Esophagus (tissue), 2 donors: ENCODE measurements around the gene UFM1. TPM values are rescaled to one million over a fixed set of nuclear protein-coding genes. Genes with fewer than 3 reads are reported as not detected.
"Not testable (repeated sequence)": the region's sequence is repeated elsewhere in the genome, so short reads cannot be mapped to it uniquely, and the experiment has no call there.

ENCODE experiments used
- H3K27ac ChIP-seq, 2 donors: one replicate each; pipeline ENCODE4 v1.5.1; 2013; ENCODE audit warnings: low read depth in 2 of 2, mild to moderate bottlenecking in 2 of 2, inconsistent platforms in 1 of 2, low read length in 1 of 2, moderate library complexity in 1 of 2
- H3K27me3 ChIP-seq, 2 donors: one replicate each; pipeline ENCODE4 v1.6.1; 2013; ENCODE audit warnings: low read length in 2 of 2, control low read depth in 1 of 2, mild to moderate bottlenecking in 1 of 2; ENCODE audit not compliant: insufficient read depth in 2 of 2, control insufficient read depth in 1 of 2
- H3K36me3 ChIP-seq, 2 donors: one replicate each; pipeline ENCODE4 v1.6.1; 2013; ENCODE audit warnings: low read length in 1 of 2; ENCODE audit not compliant: control insufficient read depth in 2 of 2, insufficient read depth in 2 of 2
- H3K4me1 ChIP-seq, 2 donors: one replicate each; pipeline ENCODE4 v1.6.1; 2013; ENCODE audit warnings: low read length in 1 of 2; ENCODE audit not compliant: control insufficient read depth in 2 of 2, insufficient read depth in 2 of 2
- H3K4me3 ChIP-seq, 2 donors: one replicate each; pipeline ENCODE4 v1.5.1; 2013; ENCODE audit warnings: low read length in 2 of 2, mild to moderate bottlenecking in 2 of 2, low read depth in 1 of 2, moderate library complexity in 1 of 2
- H3K9me3 ChIP-seq, 2 donors: one replicate each; pipeline ENCODE4 v1.6.1; 2013; ENCODE audit warnings: mild to moderate bottlenecking in 2 of 2, low read depth in 1 of 2, low read length in 1 of 2, moderate library complexity in 1 of 2; ENCODE audit not compliant: control insufficient read depth in 2 of 2, insufficient read depth in 1 of 2
- WGBS, 2 donors: extraction: QIAGEN DNeasy Blood & Tissue Kit; methylation state at CpG; one replicate each; pipeline ENCODE4 v1.1.7; 2013; 5-methylcytosine and 5-hydroxymethylcytosine counted together
- polyA plus RNA-seq, 2 donors: library from polyadenylated mRNA; stranded (reverse); fragments of 200-250 nt; gene quantifications; one replicate each; pipeline ENCODE4 v1.2.3, GENCODE V29; 2013
- donor health status: healthy with polysubstance abuse.
- donor health status: Bipolar disorder and iron deficiency.

Gene UFM1
- polyA plus RNA-seq, 2 donors, result 19.8 to 24.2 TPM

DNA sequence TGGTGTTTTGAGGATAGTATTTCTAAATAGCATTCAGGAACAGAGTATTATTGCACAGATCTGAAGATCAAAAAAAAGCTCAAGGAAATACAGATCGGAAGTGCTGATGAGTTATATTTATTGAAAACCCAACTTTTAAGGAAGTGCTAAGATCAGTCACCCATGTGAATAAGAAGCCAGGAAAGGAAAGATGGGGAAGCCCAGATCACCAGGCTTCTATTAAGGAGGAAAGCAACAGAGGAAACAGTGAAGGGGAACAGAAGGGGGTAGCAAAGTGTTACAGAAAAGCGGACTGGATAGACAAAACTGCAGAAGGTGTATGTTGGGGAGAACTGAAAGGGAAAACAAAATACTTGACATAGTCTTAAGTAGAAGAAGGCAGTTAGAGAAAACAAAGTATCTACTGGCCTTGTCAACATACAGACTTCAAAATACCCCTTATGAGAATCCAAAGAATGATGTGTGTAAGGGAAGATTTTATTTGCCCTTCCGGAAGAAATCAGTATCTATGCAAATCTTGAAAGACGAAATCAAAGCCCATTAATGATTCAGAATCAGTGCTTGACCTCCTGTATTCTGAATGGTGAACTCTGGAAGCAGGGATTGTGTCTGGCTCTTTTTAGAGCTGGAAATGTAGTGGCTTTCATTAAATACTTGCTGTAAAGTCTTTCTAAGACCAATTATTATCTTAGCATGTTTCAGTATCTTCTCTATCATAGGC, 12.1 kb downstream of the UFM1 start:
- WGBS, 2 donors, result 87 to 89% methylated on average over 4 of the region's 4 CpGs
- Histone ChIP-seq H3K27me3 (no peaks in the 10 kb centered on the region), H3K9me3 (no peaks in the 10 kb centered on the region), H3K4me3 (no peak overlapping the region), H3K36me3 (peaks cover 0 to 2% of the 10 kb centered on the region in 2 donors), H3K4me1 (no peaks in the 10 kb centered on the region), H3K27ac (no peak overlapping the region)

DNA sequence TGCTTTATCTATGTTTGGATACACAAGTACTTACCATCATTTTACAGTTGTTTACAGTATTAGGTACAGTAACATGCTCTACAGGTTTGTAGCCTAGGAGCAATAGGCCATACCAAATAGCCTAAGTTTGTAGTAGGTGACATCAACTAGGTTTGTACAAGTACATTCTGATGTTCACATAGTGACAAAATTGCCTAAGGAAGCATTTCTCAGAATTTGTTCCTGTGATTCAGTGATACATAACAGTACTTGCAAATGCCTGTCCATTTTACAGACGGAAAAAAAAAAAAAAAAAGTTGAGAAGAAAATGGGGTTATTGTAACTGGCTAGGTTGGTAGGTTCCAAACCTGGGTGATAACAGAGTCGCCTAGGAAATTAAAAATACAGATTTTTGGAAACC, 13.6 kb downstream of the UFM1 start:
- 95 to 96% methylated on average over 2 of the region's 2 CpGs for WGBS, 2 donors
- H3K4me3 ChIP-seq, result no peak overlapping the region
- peaks cover 0 to 2% of the 10 kb centered on the region in 2 donors for H3K36me3 ChIP-seq
- H3K27ac ChIP-seq, result no peak overlapping the region
- no peaks in the 10 kb centered on the region for H3K9me3 ChIP-seq
- H3K4me1 ChIP-seq, result no peaks in the 10 kb centered on the region
- H3K27me3 ChIP-seq, result no peaks in the 10 kb centered on the region

DNA sequence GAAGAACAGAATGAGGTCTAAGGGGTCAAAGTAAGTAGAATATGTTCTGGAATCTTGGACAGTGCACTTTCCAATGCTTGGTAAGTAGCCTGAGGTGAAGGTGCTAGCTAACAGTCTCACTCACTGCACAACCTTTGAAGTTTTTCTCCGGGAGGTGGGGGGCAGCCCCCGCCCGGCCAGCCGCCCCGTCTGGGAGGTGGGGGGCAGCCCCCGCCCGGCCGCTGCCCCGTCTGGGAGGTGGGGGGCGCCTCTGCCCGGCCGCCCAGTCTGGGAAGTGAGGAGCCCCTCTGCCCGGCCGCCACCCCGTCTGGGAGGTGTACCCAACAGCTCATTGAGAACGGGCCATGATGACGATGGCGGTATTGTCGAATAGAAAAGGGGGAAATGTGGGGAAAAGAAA, 14.1 kb downstream of the UFM1 start:
- not testable (repeated sequence) for H3K36me3 ChIP-seq, H3K27me3 ChIP-seq, H3K4me3 ChIP-seq, H3K4me1 ChIP-seq, H3K9me3 ChIP-seq, H3K27ac ChIP-seq
- 89 to 92% methylated on average over 18 to 19 of the region's 19 CpGs for WGBS, 2 donors

DNA sequence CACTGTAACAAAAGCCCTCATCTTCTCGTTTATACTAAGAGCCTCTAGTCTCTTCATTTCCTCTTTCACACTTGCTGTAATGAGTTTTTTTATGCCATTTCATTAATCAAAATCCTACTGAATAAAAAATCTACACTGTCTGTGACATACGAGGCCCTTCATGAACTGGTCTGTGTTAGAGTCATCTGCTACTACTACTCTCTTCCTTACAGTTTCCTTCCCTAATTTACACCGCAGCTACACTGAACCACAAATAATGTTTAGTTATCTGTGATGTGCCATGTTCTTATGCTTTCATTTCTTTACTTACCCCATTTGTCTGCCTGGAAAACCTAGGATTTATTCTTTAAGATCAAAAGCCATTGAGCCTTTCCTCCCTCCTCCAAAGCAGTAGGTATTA, 16.0 kb downstream of the UFM1 start:
- Histone ChIP-seq H3K27me3 (no peaks in the 10 kb centered on the region), H3K4me3 (no peak overlapping the region), H3K4me1 (no peaks in the 10 kb centered on the region), H3K27ac (no peak overlapping the region), H3K9me3 (no peaks in the 10 kb centered on the region), H3K36me3 (peaks cover 0 to 2% of the 10 kb centered on the region in 2 donors)
- 55 to 56% methylated on average over 3 of the region's 3 CpGs for WGBS, 2 donors

DNA sequence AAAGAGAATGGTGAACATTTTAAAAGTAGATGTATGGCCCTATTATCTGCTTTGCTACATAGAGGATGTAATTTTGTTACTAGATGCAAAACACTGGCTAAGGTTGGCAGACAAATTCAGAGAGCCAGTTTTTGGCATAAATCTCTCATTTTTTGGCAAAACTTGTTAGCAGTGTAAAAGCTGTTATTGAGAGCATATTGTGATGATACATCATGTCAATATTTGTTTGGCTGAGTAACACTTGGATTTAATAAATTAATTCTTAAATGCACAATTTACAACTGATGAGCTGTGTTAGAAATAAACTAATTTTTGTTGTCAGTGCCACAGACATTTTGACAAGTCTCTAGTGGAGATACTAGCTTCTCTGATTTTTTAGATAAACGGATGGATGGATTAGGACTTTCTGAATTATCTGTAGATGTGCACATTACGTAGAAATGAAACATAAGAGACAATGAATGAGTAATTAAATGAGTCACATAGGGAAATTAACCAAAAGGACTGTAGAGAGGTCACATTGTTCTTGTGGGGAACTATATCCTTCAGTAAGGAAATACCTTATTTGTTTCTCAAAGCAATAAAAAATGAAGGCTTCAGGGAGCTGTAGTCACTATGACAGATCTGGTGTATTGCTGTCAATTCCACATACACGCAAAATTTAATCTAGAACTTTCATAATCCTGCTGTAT, 17.4 kb downstream of the UFM1 start:
- Histone ChIP-seq H3K27ac (no peak overlapping the region), H3K27me3 (no peaks in the 10 kb centered on the region), H3K36me3 (no peaks in the 10 kb centered on the region), H3K4me1 (no peaks in the 10 kb centered on the region), H3K4me3 (no peak overlapping the region), H3K9me3 (no peaks in the 10 kb centered on the region)
- 43 to 62% methylated on average over 3 of the region's 3 CpGs for WGBS, 2 donors

DNA sequence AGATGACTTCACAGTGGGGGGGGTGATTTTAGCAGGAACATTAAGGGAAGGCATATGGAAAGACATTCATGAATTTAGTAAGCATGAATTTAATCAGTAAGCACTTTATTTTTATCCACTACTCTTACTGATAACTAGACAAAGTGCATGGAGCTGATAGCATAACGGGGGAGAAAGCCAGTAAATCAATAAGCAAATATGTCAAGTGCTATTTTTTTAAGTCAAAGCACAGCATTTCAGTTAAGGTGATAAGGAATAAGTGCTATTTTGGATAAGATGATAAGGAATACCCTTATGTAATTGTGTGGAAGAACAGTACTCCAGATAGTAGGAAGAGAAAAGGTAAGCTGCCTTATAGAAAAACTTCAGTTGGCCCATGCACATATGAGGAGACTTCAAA, 19.4 kb downstream of the UFM1 start:
- no peaks in the 10 kb centered on the region for H3K27me3 ChIP-seq
- no peaks in the 10 kb centered on the region for H3K36me3 ChIP-seq
- 47 to 50% methylated on average over 1 of the region's 1 CpG for WGBS, 2 donors
- no peak overlapping the region for H3K4me3 ChIP-seq
- H3K27ac ChIP-seq, result no peak overlapping the region
- H3K4me1 ChIP-seq, result no peaks in the 10 kb centered on the region
- no peaks in the 10 kb centered on the region for H3K9me3 ChIP-seq

DNA sequence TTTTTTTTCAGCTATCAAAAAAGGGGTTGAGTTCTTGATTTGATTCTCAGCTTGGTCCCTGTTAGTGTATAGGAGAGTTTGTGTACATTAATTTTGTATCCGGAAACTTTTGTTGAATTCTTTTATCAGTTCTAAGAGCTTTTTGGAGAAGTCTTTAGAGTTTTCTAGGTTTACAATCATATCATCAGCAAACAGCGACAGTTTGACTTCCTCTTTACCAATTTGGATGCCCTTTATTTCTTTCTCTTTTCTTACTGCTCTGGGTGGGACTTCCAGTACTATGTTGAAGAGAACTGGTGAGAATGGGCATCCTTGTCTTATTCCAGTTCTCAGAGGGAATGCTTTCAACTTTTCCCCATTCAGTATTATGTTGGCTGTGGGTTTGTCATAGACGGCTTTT, 20.4 kb downstream of the UFM1 start:
- not testable (repeated sequence) for H3K27me3 ChIP-seq, H3K27ac ChIP-seq, H3K36me3 ChIP-seq, H3K4me3 ChIP-seq, H3K4me1 ChIP-seq, H3K9me3 ChIP-seq
- 85 to 91% methylated on average over 3 of the region's 3 CpGs for whole genome bisulfite sequencing, 2 donors

DNA sequence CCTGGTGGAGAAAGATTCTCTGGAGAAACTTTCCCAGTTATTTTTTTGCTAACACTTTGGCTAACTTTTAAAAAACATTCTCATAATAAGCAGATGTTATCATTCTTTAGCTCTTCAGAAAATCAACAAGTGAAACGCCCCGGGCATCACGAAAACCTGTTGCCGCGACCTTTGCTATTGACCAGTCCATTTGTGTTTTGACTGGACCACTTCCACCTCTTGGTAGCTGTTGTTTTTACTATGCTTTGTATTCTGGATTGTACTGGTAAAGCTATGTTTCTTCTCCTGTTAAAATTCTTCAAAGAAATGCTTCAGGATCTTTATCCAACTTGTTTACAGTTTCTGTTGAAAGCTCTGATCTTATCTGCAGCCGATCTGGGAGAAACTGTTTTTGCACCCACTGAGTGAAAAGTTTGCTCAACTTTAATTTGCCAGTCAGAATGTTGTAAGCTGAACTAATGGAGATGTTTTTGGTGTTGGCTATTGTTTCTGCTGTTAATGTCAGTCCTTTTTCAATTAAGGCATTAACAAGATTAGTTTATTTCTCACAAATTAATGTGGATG, 23.3 kb downstream of the UFM1 start:
- H3K27ac ChIP-seq, result no peak overlapping the region
- H3K27me3 ChIP-seq, result no peaks in the 10 kb centered on the region
- H3K4me1 ChIP-seq, result no peaks in the 10 kb centered on the region
- H3K4me3 ChIP-seq, result no peak overlapping the region
- 37 to 53% methylated on average over 6 of the region's 6 CpGs for WGBS, 2 donors
- no peaks in the 10 kb centered on the region for H3K9me3 ChIP-seq
- H3K36me3 ChIP-seq, result no peaks in the 10 kb centered on the region

DNA sequence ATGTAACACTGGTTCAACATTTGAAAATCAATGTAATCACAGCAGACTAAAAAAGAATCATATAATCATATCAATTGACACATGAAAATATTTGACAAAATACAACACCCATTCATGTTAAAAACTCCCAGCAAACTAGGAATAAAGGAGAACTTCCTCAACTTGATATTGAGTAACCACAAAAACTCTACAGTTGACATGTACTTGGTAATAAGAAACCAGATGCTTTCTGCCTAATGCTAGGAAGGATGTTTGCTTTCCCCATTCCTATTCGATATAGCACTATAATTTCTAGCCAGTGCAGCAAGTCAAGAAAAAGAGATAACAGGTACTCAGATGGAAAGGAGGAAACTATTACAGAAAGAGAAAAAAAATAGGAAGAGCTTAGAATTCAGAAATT, 26.9 kb downstream of the UFM1 start:
- H3K27ac ChIP-seq, result no peak overlapping the region
- H3K4me1 ChIP-seq, result no peaks in the 10 kb centered on the region
- H3K4me3 ChIP-seq, result no peak overlapping the region
- no peaks in the 10 kb centered on the region for H3K27me3 ChIP-seq
- no peaks in the 10 kb centered on the region for H3K36me3 ChIP-seq
- H3K9me3 ChIP-seq, result no peaks in the 10 kb centered on the region
- WGBS, 2 donors, result 0 to 8% methylated on average over 1 of the region's 1 CpG

DNA sequence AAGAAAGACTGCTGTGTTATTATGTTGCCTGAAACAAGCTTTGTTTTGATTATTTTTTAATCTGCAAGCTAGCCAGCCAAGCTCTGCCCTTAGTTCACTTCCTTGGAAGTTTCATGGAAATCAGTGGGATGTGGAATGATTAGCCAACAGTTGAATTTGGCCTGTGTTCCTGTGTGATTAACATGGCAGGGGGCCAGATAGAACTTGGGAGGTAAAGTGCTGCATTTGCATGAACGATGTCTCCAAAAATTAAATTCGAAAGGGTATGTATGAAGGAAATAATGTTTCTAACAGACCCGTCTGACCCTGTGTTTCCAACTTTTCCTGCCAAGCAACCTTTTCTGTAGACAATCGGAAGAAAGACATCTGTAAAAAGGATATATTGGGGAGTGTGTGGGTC, 32.2 kb downstream of the UFM1 start:
- no peaks in the 10 kb centered on the region for H3K27me3 ChIP-seq
- H3K27ac ChIP-seq, result no peak overlapping the region
- 48 to 54% methylated on average over 4 of the region's 4 CpGs for WGBS, 2 donors
- H3K4me3 ChIP-seq, result no peak overlapping the region
- no peaks in the 10 kb centered on the region for H3K4me1 ChIP-seq
- H3K36me3 ChIP-seq, result no peaks in the 10 kb centered on the region
- no peaks in the 10 kb centered on the region for H3K9me3 ChIP-seq
